Ureter (tissue), 1 donor: ENCODE measurements around the gene FAM219A. TPM values are rescaled to one million over a fixed set of nuclear protein-coding genes. Genes with fewer than 3 reads are reported as not detected.
"Not testable (repeated sequence)": the region's sequence is repeated elsewhere in the genome, so short reads cannot be mapped to it uniquely, and the experiment has no call there.

ENCODE experiments used
- DNase-seq: peaks from one replicate; pipeline ENCODE4 v3.0.0-alpha.2; 2020; ENCODE audit warnings: low spot score
- total RNA-seq: library from RNA; stranded (reverse); gene quantifications from one replicate; pipeline ENCODE4 v1.2.4, GENCODE V29; 2023
- donor health status: DM: yes; HTN: yes; CAD: no.

FAM219A gene
- total RNA-seq, 1 donor from 2014 or later = 22.3 TPM

GRCh38 chr9:34443976-34444375 lies 14.4 kb downstream of the FAM219A start:
- no peak for DNase-seq

- no peak for DNase-seq
Measured at GRCh38 chr9:34443533-34443932, 14.8 kb downstream of the FAM219A start.

DNA sequence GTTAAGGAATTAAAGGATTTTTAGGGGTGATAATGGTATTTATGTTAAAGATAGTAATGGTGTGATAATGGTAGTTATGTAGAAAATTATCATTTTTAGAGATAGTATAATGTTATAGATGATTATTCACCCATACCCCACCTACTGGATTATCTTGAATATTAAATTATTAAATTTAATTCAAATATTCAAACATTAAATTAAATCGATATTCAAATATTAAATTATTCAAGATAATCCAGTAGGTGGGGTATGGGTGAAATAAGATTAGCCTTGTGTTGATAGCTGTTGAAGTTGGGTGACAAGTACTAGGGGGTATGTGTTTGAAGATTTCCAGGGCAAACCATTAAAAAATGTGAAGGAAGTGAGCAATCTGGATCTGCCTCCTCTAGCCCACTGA lies 15.6 kb downstream of the FAM219A start:
- DNase-seq = no peak

DNA sequence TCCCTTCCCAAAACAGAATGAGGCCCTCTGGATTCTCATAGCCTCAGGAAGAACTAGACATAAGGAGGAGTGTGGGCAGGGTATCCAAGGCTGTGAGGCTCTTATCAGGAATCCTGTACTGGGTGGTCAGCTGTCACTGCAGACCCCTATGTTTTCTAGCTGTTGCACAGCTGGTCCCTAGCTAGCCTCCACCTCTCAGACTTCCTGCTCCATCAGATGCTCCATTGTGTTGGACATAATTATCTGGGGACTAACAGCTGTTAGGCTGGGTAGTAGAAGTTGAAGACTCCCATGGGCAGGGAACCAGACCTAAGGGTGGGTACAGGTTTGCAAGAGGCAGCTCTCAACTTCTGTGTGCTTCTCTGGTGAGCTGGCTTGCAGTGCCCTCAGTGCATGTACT lies 18.4 kb downstream of the FAM219A start:
- DNase-seq = no peak

DNA sequence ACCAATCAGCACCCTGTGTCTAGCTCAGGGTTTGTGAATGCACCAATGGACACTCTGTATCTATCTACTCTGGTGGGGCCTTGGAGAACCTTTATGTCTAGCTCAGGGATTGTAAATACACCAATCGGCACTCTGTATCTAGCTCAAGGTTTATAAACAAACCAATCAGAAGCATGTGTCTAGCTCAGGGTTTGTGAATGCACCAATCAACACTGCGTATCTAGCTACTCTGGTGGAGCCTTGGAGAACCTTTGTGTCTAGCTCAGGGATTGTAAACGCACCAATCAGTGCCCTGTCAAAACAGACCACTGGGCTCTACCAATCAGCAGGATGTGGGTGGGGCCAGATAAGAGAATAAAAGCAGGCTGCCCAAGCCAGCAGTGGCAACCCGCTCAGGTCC lies 19.9 kb downstream of the FAM219A start:
- DNase-seq = not testable (repeated sequence)

- DNase-seq = not testable (repeated sequence)
Measured at GRCh38 chr9:34437926-34438307, 20.5 kb downstream of the FAM219A start.

GRCh38 chr9:34437006-34437925 lies 21.1 kb downstream of the FAM219A start:
- DNase-seq = peak; percentile 60

DNA sequence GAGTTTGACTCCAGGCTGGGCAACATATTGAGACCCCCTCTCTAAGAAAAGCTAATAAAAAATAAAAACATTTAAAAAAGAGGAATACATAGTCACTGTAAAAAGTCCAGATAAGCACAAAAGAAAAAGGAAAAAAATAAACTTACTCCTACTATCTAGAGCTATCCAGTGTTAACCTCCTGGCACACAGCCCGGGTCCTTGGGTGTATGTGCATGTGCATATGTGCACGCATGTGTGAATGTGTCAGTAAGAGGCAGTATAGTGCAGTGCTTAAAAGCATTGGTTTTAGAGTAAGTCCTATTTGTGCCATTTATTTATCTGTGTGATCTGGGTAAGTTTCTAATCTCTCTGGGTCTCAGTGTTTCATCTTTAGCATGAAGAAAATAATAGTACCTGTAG lies 26.7 kb downstream of the FAM219A start:
- no peak for DNase-seq

GRCh38 chr9:34430843-34431437 lies 27.4 kb downstream of the FAM219A start:
- peak; percentile 60 for DNase-seq

- no peak for DNase-seq
Measured at GRCh38 chr9:34428325-34428958, 29.9 kb downstream of the FAM219A start.

GRCh38 chr9:34426347-34427074 lies 31.9 kb downstream of the FAM219A start:
- no peak for DNase-seq

DNA sequence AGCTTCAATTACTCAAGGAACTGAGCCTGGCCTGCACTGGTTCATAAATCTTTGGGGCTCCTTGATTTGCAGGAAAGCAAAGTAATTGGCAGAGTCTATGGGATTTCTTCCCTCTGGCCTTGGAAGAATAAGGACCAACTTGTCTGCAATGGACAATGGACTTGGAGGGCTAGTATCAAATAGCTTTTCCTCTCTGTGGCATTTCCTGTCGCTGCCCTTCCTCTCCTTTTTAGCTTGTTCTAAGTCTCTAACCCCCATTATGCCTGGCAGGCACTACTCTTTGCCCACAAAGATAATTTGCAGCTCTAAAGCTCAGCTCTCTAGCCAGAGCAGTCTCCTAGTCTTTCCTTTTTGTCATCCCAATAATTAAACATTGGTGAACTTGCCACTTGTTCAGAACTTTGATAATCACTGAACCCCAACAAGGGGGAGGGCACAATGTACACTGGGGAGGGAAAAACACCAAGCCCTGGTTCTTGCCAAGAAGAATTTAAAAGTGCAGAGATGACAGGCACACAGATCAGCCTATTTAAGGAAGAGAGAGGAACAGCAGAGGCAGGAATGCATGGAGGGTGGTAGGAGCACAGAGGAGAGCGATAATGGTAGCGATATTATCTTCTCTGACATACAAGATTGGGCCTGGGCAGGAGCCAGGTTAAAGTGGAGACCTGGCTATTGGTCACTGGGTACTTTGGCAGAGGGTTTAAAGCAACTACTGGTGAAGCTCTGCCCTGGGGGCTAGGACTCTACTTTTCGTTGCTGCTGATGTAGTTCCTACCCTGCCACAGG lies 38.5 kb downstream of the FAM219A start:
- no peak for DNase-seq

GRCh38 chr9:34417734-34418133 lies 40.6 kb downstream of the FAM219A start:
- DNase-seq = no peak

GRCh38 chr9:34413231-34413852 lies 45.0 kb downstream of the FAM219A start:
- DNase-seq = no peak

DNA sequence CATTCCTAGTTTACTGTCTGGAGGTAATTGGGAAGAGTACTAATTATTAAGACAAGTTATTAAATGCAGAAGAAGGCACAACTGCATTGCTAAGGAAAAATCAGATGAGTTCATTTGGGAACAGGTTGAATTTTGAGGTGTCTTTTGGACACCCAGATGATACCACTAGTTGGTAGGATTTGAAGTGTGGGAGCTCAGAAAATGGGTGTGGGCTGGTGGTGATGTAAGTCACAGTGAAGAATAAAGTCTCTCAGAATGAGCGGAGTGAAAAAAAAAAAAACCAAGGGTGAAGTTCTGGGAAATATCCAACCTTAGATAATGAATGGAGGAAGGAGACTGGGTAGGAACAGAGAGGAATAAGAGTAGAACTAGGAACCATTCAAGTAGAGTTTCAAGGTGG lies 46.0 kb downstream of the FAM219A start:
- DNase-seq = no peak

GRCh38 chr9:34409154-34409553 lies 49.2 kb downstream of the FAM219A start:
- DNase-seq = no peak

- no peak for DNase-seq
Measured at GRCh38 chr9:34408173-34408572, 50.2 kb downstream of the FAM219A start.

GRCh38 chr9:34406219-34406618 lies 52.2 kb downstream of the FAM219A start:
- DNase-seq = no peak

GRCh38 chr9:34405719-34406118 lies 52.7 kb downstream of the FAM219A start:
- DNase-seq = no peak

DNA sequence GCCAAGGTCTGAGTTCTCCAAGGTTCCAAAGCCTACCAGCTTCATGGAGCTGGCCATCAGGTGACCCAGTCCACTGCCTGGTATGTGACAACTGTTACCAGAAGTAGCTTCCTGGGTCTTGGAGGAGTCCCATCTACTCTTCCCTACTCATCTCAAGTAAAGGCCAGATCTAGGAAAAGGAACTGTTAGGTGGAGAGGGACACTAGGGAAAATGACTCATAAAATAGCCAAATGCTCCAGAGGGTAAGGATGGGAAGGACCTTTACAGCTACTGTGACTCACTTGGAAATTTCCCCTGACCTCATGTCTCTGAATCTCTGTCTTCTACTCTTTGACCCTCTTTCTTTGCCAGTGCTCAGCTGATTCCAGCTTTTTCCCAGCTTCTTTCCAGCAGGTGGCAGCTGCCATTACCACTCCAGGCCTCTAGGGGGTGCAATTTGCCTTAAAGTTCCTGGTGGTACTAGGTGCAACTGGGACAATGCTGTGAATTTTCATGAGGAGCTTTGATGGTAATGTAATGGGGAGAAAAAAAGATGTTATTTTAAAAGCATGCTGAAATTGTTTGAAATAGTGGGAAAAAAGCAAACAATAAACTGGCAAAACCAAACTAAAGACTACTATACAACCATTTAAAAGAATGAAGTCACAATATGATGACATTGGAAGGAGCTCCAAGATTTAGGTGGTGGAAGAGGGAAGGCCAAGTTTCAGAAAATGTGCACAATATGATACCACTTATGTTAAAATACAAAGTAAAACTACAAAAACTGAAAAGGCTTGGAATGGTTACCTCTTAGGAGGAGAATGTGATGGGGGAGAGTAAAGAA lies 54.6 kb downstream of the FAM219A start:
- DNase-seq = peak; percentile 77
